Omental fat pad (tissue), 4 donors: ENCODE results near the gene ITPR1. TPM values are rescaled to one million over a fixed set of nuclear protein-coding genes. Genes with fewer than 3 reads are reported as not detected.

Source experiments
- ATAC-seq: fragments of 150-250 bp; one replicate; pipeline ENCODE4 v1.9.1; 2016; ENCODE audit warnings: mild to moderate bottlenecking, moderate library complexity; ENCODE audit not compliant: low FRiP score
- DNase-seq: peaks from one replicate; pipeline ENCODE4 v3.0.0-alpha.2; 2019; ENCODE audit warnings: low spot score
- CTCF ChIP-seq, 3 donors: fragments of 450-650 bp; IDR thresholded peaks; one replicate each; pipeline ENCODE4 v1.5.1; 2016 to 2017; ENCODE audit warnings: antibody characterized with exemption in 3 of 3, mild to moderate bottlenecking in 3 of 3, moderate library complexity in 2 of 3
- total RNA-seq, 4 donors: library from RNA; depleted of rRNA; stranded (reverse); fragments of >200 nt; gene quantifications; one replicate each; pipeline ENCODE4 v1.1.0, GENCODE V29; 2016

The ITPR1 gene
- total RNA-seq, 4 donors from 2014 or later, result 38.3 to 58.5 (median 41.3) TPM

GRCh38 chr3:4823385-4823784 is 330.2 kb downstream of the ITPR1 start:
- DNase-seq (no peak), ATAC-seq (no peak)
- TF ChIP-seq CTCF (IDR thresholded peaks at IDR 0.05), result no peak

DNA sequence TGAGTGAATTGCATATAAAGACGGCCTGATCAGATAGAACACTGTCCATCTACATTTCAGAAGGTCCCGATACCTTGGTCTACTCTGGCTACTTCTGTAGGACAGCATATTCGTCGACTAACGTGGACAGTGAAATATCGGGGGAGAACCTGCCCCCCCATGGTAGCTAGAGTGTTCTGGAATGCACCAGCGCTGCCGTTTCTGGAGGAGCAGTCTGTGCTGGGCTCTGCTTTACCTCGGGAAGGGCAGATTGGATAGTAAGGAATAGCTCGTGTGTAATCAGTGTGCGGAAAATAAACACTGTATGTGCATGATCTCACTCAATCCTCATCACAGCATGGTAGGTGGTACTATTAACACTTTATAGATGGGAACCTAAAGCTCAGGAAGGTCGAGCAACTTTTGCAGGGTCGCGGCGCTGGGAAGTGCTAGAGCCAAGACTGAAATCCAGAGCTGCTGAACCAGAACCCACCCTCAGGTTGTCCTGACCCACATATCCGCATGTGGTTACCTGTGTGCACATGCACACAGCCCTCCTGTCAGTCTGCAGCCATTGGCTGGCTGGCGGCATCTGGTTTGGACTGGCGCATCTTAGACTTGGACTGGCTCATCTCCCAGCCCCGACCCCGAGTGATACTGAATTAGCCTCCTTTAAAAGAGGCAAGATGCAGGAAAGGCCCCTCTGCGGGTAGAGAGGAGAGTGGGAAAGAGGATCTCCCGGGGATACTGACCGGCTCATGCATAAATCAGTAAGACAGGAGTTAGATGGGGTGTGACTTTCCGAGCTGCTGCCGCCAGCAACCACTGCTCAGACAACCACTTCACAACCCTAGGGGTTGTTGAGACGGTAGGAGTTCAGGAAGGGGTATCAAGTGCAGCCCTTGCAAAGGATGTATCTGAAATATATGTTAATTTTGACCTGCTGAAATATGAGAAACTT is 331.1 kb downstream of the ITPR1 start:
- TF ChIP-seq CTCF (IDR thresholded peaks at IDR 0.05), result no peak
- peak; percentile 11 for ATAC-seq

GRCh38 chr3:4824926-4825325 is 331.8 kb downstream of the ITPR1 start:
- TF ChIP-seq CTCF (IDR thresholded peaks at IDR 0.05), result no peak
- peak; percentile 85 for ATAC-seq
- no peak for DNase-seq

More for the DNA sequence above, 331.1 kb downstream of the ITPR1 start:
- DNase-seq, result no peak

- DNase-seq, result no peak
- ATAC-seq, result peak; percentile 24
- no peak for TF ChIP-seq CTCF (IDR thresholded peaks at IDR 0.05)
Observed at GRCh38 chr3:4825436-4826236, 332.5 kb downstream of the ITPR1 start.

- TF ChIP-seq CTCF (IDR thresholded peaks at IDR 0.05), result no peak
- peak; percentile 50 for ATAC-seq
Observed at GRCh38 chr3:4826237-4827100, 333.3 kb downstream of the ITPR1 start.

DNA sequence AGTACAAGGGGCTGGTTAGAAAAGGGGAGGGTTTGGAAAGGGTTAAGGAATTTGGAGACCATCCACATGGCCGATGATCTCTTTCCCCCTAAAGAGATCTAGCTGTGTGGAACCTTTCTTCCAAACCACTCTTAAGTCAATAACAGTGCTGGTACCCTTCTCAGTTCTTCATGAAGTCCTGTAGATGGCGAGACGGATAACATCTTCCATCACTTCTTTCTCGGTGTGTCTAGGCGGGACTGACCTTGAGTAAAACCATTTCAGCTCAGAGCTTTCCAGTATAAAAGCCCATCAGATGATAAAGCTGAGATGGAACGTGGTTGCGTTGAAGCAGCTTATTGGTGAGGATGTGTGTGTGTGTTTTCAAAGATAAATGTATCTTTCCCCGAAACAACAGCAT is 334.6 kb downstream of the ITPR1 start:
- DNase-seq (no peak), ATAC-seq (no peak)
- no peak for TF ChIP-seq CTCF (IDR thresholded peaks at IDR 0.05)

More at GRCh38 chr3:4826237-4827100, 333.3 kb downstream of the ITPR1 start:
- DNase-seq, result no peak
